NCI-H1092 (cell line): ENCODE measurements around the gene ANKRD52.
A peak's percentile ranks its signal among the peaks of the same experiment; 100 is the strongest.
"Not testable (repeated sequence)": the region's sequence is repeated elsewhere in the genome, so short reads cannot be mapped to it uniquely, and the experiment has no call there.

Source experiments
- DNase-seq: peaks from one replicate; lab custom pipeline; 2025; lab: John Stamatoyannopoulos, UW

Gene ANKRD52

GRCh38 chr12:56208006-56208405, 50.2 kb downstream of the ANKRD52 start:
- DNase-seq = no peak

GRCh38 chr12:56206452-56207166, 51.6 kb downstream of the ANKRD52 start:
- no peak for DNase-seq

- DNase-seq = no peak
Observed at GRCh38 chr12:56205445-56205844, 52.7 kb downstream of the ANKRD52 start.

GRCh38 chr12:56204275-56204674, 53.9 kb downstream of the ANKRD52 start:
- DNase-seq = no peak

GRCh38 chr12:56202838-56203237, 55.3 kb downstream of the ANKRD52 start:
- no peak for DNase-seq

- DNase-seq = no peak
Observed at GRCh38 chr12:56202366-56202765, 55.8 kb downstream of the ANKRD52 start.

GRCh38 chr12:56198836-56199235, 59.3 kb downstream of the ANKRD52 start:
- DNase-seq = no peak

- DNase-seq = no peak
Observed at GRCh38 chr12:56197921-56198635, 60.1 kb downstream of the ANKRD52 start.

- not testable (repeated sequence) for DNase-seq
Observed at GRCh38 chr12:56196818-56197550, 61.2 kb downstream of the ANKRD52 start.

GRCh38 chr12:56193025-56193578, 65.1 kb downstream of the ANKRD52 start:
- DNase-seq = peak; percentile 83

- no peak for DNase-seq
Observed at GRCh38 chr12:56192582-56192981, 65.6 kb downstream of the ANKRD52 start.

GRCh38 chr12:56190695-56191155, 67.5 kb downstream of the ANKRD52 start:
- no peak for DNase-seq

GRCh38 chr12:56189918-56190694, 68.1 kb downstream of the ANKRD52 start:
- DNase-seq = peak; percentile 79

- DNase-seq = peak; percentile 76
Observed at GRCh38 chr12:56189099-56189917, 68.9 kb downstream of the ANKRD52 start, which contains the start of gene SMARCC2. TSS of gene SMARCC2 (minus strand) at chr12:56189483. CDS start at chr12:56189461, 22 bp downstream.

GRCh38 chr12:56188778-56189098, 69.4 kb downstream of the ANKRD52 start:
- no peak for DNase-seq

- no peak for DNase-seq
Observed at GRCh38 chr12:56188131-56188777, 69.9 kb downstream of the ANKRD52 start.
